ENCODE measurements around the gene MRPL37. TPM values are rescaled to one million over a fixed set of nuclear protein-coding genes. Genes with fewer than 3 reads are reported as not detected.

MRPL37 gene
- polyA plus RNA-seq, 1 donor (not counting 4 experiments of a cell fraction or from before 2014, with no cell fraction given): 30.9 TPM

GRCh38 chr1:54266908-54267307 is 66.9 kb downstream of the MRPL37 start:
- dilution Hi-C loops (cut with MboI; ENCODE audit: extremely low pct_ligation_motif_present, low sequenced_read_pairs): no loop called here
- no peak for TF ChIP-seq EZH2 (IDR thresholded peaks at IDR 0.05; ENCODE audit: low read length)
- Histone ChIP-seq H3K27me3 (ENCODE audit: control insufficient read depth, extremely low read depth, insufficient read depth, low read length) (no peaks in the 10 kb centered on the region), H3K4me2 (ENCODE audit: control insufficient read depth, extremely low read depth, insufficient read depth, low read depth, low read length) (no peak overlapping the region), H3K36me3 (ENCODE audit: control insufficient read depth in 2 of 2, extremely low read depth in 1 of 2, insufficient read depth in 2 of 2, low read length in 2 of 2) (peaks cover 4 to 5% of the 10 kb centered on the region in 2 experiments), H3K4me3 (ENCODE audit: control insufficient read depth in 2 of 3, extremely low read depth in 1 of 3, insufficient read depth in 2 of 3, low read depth in 1 of 3, low read length in 3 of 3) (no peak overlapping the region), H3K9me1 (ENCODE audit: control insufficient read depth, extremely low read depth, insufficient read depth, low read length) (no peaks in the 10 kb centered on the region), H3K9me3 (ENCODE audit: control insufficient read depth, low read depth, low read length) (no peaks in the 10 kb centered on the region), H3K79me2 (ENCODE audit: control insufficient read depth, insufficient read depth, low read length) (no peaks in the 10 kb centered on the region), H2AFZ (ENCODE audit: control insufficient read depth, low read length) (no peak overlapping the region), H3K9ac (ENCODE audit: control insufficient read depth, extremely low read depth, insufficient read depth, low read length) (no peak overlapping the region), H3K27ac (ENCODE audit: control insufficient read depth, insufficient read depth, low read length) (no peak overlapping the region), H3K4me1 (ENCODE audit: control insufficient read depth, extremely low read depth, insufficient read depth, low read length) (peaks cover 8% of the 10 kb centered on the region), H4K20me1 (ENCODE audit: control insufficient read depth, extremely low read depth, insufficient read depth, low read length) (no peaks in the 10 kb centered on the region)
- no peak for DNase-seq (ENCODE audit: low read depth, low spot score)
- no peak for FAIRE-seq

Other genes with a start within 250 kb of the MRPL37 start
- gene LDLRAD1, start 182.0 kb upstream of the MRPL37 start, polyA plus RNA-seq: not detected in 3 replicates
- gene TMEM59, start 147.0 kb upstream of the MRPL37 start, polyA plus RNA-seq: 188 to 399 TPM (median 342 TPM) in 3 replicates
- gene TCEANC2, start 146.6 kb upstream of the MRPL37 start, polyA plus RNA-seq: 3.5 to 5.2 TPM (median 4.3 TPM) in 3 replicates
- gene CDCP2, start 47.2 kb upstream of the MRPL37 start, polyA plus RNA-seq: not detected in 3 replicates
- gene CYB5RL, start 137 bp upstream of the MRPL37 start, polyA plus RNA-seq: 0.67 to 1.3 TPM (median 0.73 TPM) in 3 replicates
- gene SSBP3, start 206.2 kb downstream of the MRPL37 start, polyA plus RNA-seq: 9.4 to 24.7 TPM (median 16.9 TPM) in 3 replicates

Measured in keratinocyte (primary cell).